Loucy (cell line): Measurements from ENCODE around the gene AGAP5.

Experiments used
- H2AFZ ChIP-seq: fragments of 200-600 bp; sonication (generic); 2 replicates; pipeline ENCODE4 v1.6.0; 2016; ENCODE audit warnings: antibody characterized with exemption, mild to moderate bottlenecking, low read length, moderate library complexity
- H3F3A ChIP-seq: fragments of 200-600 bp; 2 replicates; pipeline ENCODE4 v1.6.0; 2016; ENCODE audit warnings: antibody characterized with exemption, low read depth, mild to moderate bottlenecking
- H3K27me3 ChIP-seq: fragments of 200-600 bp; sonication (generic); 2 replicates; pipeline ENCODE4 v1.6.1; 2014; ENCODE audit warnings: low read length, mild to moderate bottlenecking; ENCODE audit not compliant: insufficient read depth, poor library complexity, severe bottlenecking
- H3K36me3 ChIP-seq: fragments of 200-600 bp; sonication (generic); 2 replicates; pipeline ENCODE4 v1.6.1; 2016; ENCODE audit warnings: low read length; ENCODE audit not compliant: insufficient read depth
- H3K4me1 ChIP-seq: fragments of 200-600 bp; sonication (generic); 2 replicates; pipeline ENCODE4 v1.5.1; 2014; ENCODE audit warnings: low read length, mild to moderate bottlenecking; ENCODE audit not compliant: insufficient read depth, poor library complexity, severe bottlenecking
- H3K4me2 ChIP-seq: fragments of 200-600 bp; sonication (generic); 2 replicates; pipeline ENCODE4 v1.6.0; 2014; ENCODE audit warnings: antibody characterized with exemption, low read length, low read depth, mild to moderate bottlenecking; ENCODE audit not compliant: poor library complexity, severe bottlenecking
- H3K4me3 ChIP-seq: fragments of 200-600 bp; sonication (generic); 2 replicates; pipeline ENCODE4 v1.5.1; 2014; ENCODE audit warnings: low read length, mild to moderate bottlenecking, mixed read lengths; ENCODE audit not compliant: poor library complexity, severe bottlenecking
- H3K79me2 ChIP-seq: fragments of 200-600 bp; sonication (generic); 2 replicates; pipeline ENCODE4 v1.6.1; 2014; ENCODE audit warnings: low read length; ENCODE audit not compliant: insufficient read depth
- H3K9ac ChIP-seq: fragments of 200-600 bp; sonication (generic); 2 replicates; pipeline ENCODE4 v1.6.0; 2014; ENCODE audit warnings: mild to moderate bottlenecking, low read depth, low read length, moderate library complexity; ENCODE audit not compliant: poor library complexity, severe bottlenecking
- H3K9me2 ChIP-seq: fragments of 200-600 bp; sonication (generic); replicated peaks from 2 replicates; pipeline ENCODE4 v1.6.1; 2016; ENCODE audit warnings: low read depth, low read length, mixed read lengths
- H3K9me3 ChIP-seq: fragments of 200-600 bp; sonication (generic); 2 replicates; pipeline ENCODE4 v1.6.1; 2014; ENCODE audit warnings: mild to moderate bottlenecking, antibody characterized with exemption, low read length, low read depth; ENCODE audit not compliant: insufficient read depth
- H4K20me1 ChIP-seq: fragments of 200-600 bp; sonication (generic); 2 replicates; pipeline ENCODE4 v1.6.0; 2014; ENCODE audit warnings: antibody characterized with exemption, low read length, mild to moderate bottlenecking; ENCODE audit not compliant: insufficient read depth, poor library complexity, severe bottlenecking
- EZH2phosphoT487 ChIP-seq: fragments of 200-600 bp; IDR thresholded peaks from 2 replicates; pipeline ENCODE4 v1.6.1; 2018; ENCODE audit warnings: antibody characterized with exemption, mild to moderate bottlenecking, moderate library complexity, borderline replicate concordance
- TF ChIP-seq, protein P1 (sequence below): fragments of 200-600 bp; sonication (generic); conservative IDR thresholded peaks from 2 replicates; pipeline ENCODE4 v1.5.1; 2014; ENCODE audit warnings: mild to moderate bottlenecking, antibody characterized with exemption, low read length

AGAP5 gene

DNA sequence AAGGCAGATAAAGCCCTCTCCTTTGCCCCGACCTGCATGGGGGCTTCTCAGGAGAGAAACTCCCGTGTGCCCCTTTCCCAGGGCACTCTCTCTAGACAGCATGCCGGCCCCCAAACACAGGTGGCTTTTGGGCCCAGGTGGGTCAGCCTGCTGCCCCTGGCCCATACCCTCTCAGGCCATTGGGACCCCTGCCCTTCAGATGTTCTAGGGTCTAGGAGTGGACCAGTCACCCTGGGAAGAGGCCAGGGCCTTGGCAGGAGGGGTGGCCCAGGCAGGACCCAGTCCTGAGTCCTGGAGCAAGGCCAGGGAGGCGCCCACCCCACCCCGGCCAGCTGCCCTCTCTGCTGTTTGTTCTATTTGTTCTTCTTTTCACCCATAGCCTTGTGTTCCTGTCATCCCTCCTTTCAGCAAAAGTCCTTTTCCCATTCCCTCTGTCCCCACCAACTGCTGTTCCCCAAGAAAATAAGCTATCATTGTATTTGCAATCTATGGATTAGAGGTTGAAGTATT lies 36.9 kb upstream of the AGAP5 start:
- H4K20me1 ChIP-seq = no peaks in the 10 kb centered on the region
- H3K4me2 ChIP-seq = no peak overlapping the region
- no peak overlapping the region for H3K9ac ChIP-seq
- no peaks in the 10 kb centered on the region for H3K9me3 ChIP-seq
- TF ChIP-seq, protein P1, sequence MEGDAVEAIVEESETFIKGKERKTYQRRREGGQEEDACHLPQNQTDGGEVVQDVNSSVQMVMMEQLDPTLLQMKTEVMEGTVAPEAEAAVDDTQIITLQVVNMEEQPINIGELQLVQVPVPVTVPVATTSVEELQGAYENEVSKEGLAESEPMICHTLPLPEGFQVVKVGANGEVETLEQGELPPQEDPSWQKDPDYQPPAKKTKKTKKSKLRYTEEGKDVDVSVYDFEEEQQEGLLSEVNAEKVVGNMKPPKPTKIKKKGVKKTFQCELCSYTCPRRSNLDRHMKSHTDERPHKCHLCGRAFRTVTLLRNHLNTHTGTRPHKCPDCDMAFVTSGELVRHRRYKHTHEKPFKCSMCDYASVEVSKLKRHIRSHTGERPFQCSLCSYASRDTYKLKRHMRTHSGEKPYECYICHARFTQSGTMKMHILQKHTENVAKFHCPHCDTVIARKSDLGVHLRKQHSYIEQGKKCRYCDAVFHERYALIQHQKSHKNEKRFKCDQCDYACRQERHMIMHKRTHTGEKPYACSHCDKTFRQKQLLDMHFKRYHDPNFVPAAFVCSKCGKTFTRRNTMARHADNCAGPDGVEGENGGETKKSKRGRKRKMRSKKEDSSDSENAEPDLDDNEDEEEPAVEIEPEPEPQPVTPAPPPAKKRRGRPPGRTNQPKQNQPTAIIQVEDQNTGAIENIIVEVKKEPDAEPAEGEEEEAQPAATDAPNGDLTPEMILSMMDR = no peak
- TF ChIP-seq EZH2phosphoT487 = no peak
- peaks cover 33% of the 10 kb centered on the region for H3K79me2 ChIP-seq
- peaks cover 9% of the 10 kb centered on the region for H3K4me1 ChIP-seq
- H3K9me2 ChIP-seq = no peaks in the 10 kb centered on the region
- no peaks in the 10 kb centered on the region for H3F3A ChIP-seq
- H3K4me3 ChIP-seq = no peak overlapping the region
- H2AFZ ChIP-seq = no peak overlapping the region
- H3K27me3 ChIP-seq = no peaks in the 10 kb centered on the region
- H3K36me3 ChIP-seq = no peaks in the 10 kb centered on the region

DNA sequence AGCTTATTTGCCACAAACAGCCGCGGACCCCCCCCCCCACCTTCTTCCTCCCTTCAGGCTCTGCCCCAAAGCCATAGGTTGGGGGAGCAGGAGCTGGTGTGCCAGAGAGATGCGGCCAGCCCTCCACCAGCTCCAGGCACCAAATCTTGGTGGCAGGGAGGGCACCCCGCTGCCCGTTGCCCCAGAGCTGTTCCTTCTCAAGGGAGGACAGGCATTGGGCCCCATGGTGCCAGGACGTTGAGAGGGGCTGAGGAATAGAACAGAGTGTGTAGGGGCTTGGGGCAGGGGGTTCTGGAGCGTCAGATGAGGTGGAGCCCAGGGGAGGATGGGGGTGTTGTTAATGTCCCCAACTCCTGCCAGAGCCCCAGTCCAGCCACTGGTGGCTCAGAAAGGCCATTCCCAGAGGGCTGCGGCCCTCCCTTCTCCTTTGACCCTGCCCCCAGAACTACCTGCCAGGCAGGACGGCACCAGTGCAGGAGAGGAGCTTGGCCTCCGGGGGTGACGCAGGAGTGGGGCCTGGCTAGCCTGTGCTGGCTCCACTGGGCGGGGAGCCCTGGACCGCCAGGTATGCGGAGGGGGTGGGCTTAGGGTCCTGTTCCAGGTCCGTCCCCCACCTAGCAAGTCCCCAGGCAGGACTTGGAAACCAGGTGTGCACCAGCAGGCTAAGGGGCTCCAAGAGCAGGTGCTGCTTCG lies 36.3 kb upstream of the AGAP5 start:
- Histone ChIP-seq H3K4me2 (no peak overlapping the region), H3K9ac (no peak overlapping the region), H3K9me3 (no peaks in the 10 kb centered on the region), H3F3A (no peaks in the 10 kb centered on the region), H2AFZ (no peak overlapping the region), H3K79me2 (peaks cover 38% of the 10 kb centered on the region), H3K27me3 (no peaks in the 10 kb centered on the region), H3K36me3 (no peaks in the 10 kb centered on the region), H3K4me1 (peaks cover 9% of the 10 kb centered on the region), H3K4me3 (no peak overlapping the region), H3K9me2 (no peaks in the 10 kb centered on the region), H4K20me1 (no peaks in the 10 kb centered on the region)
- no peak for TF ChIP-seq EZH2phosphoT487
- TF ChIP-seq, protein P1 = no peak

DNA sequence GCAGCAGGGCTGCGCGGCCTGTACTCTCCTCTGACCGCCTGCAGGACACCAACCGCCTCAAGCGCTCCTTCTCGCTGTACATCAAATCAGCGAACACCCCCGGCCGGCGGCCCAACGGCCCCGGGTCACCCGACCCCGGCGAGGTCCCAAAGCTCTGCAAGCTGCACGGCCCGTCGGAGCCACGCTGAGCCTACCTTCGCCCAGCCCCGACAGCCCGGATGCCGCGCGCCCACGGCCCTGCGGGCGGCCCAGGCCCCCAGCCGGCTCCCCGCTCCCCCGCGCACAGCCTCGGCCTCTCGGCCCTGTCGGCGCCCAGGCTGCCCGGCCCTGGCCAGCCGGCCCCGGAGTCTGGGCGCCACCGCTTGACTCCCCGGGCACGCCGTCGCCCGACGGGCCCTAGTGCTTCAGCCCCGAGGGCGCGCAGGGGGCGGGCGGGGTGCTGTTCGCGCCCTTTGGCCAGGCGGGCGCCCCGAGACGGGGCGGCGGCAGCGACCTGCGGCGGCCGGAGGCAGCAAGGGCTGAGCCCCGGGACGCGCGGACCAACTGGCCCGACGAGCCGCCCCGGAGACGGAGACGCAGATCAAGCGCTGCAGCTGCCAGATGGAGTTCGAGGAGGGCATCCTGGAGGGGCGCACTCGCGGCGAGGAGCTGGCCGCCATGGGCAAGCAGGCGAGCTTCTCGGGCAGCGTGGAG lies 35.2 kb upstream of the AGAP5 start:
- Histone ChIP-seq H2AFZ (no peak overlapping the region), H3F3A (no peaks in the 10 kb centered on the region), H3K9me2 (no peaks in the 10 kb centered on the region), H4K20me1 (no peaks in the 10 kb centered on the region), H3K4me1 (peaks cover 9% of the 10 kb centered on the region), H3K27me3 (no peaks in the 10 kb centered on the region), H3K4me3 (no peak overlapping the region), H3K9ac (no peak overlapping the region), H3K4me2 (no peak overlapping the region), H3K9me3 (no peaks in the 10 kb centered on the region), H3K36me3 (no peaks in the 10 kb centered on the region), H3K79me2 (peaks cover 41% of the 10 kb centered on the region)
- TF ChIP-seq EZH2phosphoT487 = no peak
- TF ChIP-seq, protein P1 = no peak
